Inflammatory macrophage treated with lipopolysaccharide for 1 hour (primary cell): ENCODE results near the gene MRAS.
"Not testable (repeated sequence)": the region's sequence is repeated elsewhere in the genome, so short reads cannot be mapped to it uniquely, and the experiment has no call there.

Experiments used
- DNase-seq, 2 donors: peaks; one replicate each; pipeline ENCODE4 v3.0.0-alpha.2; 2020 to 2022

MRAS gene

DNA sequence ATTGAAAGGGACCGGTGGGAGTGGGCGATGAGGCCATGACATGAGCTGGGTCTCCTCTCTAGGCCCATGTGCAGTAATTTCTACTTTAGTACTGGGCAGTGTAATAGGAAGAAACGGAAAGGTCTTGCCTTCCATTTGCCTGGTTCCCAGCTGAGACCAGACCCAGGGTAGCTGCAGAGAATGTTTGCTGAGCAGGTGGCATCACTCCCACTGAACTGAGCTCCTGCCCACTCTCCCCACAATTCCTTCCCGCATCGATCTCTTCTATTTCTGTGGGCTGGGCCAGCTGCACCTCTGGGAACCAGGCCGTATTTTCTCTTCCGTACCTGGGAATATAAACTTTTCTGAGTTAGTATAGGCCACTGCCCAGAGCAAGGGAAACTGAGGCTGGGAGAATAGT lies 101.8 kb downstream of the MRAS start:
- no peak for DNase-seq

DNA sequence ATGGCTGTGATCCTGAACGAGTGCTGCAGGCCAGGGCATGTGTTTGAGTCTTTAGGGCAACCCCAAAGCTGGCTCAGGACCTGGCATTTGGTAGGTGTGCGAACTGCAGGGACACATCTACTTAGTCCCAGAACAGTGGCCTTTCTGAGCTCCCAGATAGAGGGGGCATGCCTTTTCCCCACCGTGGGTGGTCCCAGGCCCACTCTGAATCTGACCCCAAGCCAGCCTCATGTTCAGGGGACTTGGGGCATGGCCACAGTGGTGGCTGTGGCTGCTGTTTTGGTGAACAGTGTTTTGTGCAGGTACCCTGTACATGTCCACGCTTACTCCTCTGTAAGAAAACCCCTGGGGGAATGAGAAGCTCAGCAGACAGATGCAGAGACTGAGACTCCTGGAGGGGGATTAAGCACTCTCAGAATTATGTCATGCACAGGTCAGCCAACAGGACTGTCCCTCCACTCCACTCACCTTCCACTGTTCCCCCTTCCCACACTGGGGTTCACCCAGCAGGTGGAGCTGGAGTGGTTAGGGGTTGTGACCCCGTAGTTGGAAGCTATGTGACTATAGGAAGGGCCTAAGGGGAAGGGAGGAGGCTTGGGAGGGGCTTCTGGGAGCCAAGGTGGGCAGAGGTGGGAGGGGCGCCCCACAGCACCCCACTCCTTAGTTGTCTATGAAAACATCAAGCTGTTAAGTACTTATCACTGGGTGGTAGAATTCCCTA lies 102.5 kb downstream of the MRAS start:
- DNase-seq, result no peak

DNA sequence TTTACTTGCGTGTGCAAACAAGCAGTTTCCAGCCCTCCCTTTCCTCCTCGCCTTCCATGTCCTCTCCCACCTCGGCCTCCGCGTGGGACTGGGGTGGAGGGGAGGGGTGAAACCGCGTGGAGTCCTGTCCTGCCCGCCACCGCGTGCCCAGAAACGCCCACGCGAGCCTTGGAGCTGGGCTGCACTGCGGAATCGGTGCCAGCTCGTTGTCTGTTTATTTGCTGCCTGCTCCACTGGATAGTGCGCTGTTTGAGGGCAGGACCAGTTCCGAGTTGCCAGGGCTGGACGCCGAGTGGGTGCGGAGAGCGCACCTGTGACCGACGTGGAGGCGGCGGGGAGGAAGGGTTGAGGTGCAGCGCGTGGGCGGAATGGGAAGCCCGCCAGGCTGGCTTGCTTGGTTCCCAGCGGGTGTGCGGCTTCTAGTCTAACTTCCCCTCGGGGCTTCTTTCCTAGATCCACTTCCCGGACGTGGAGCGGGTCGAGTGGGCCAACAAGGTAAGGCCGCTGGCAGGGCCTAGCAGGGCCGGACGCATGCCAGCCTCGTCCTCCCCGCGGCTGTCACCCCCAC lies 103.3 kb downstream of the MRAS start:
- no peak for DNase-seq

DNA sequence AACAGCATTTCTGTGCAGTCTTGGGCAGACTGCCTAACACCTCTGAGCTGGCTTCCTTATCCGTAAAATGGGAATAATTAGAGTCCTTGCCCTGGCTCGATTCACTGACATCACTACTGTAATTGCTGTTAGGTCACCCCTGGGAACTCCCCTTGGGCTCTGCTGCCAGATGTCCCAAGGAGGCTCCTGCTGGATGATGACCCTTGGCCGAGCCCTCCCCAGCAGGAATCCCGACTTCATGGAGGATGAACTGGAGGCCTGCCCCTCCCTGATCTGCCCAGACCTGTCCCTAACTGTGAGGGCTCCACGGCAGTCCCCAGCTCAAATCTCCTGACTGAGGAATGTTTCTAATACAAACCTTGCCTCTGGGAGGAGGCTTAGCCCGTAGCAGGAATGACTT lies 104.1 kb downstream of the MRAS start:
- no peak for DNase-seq

DNA sequence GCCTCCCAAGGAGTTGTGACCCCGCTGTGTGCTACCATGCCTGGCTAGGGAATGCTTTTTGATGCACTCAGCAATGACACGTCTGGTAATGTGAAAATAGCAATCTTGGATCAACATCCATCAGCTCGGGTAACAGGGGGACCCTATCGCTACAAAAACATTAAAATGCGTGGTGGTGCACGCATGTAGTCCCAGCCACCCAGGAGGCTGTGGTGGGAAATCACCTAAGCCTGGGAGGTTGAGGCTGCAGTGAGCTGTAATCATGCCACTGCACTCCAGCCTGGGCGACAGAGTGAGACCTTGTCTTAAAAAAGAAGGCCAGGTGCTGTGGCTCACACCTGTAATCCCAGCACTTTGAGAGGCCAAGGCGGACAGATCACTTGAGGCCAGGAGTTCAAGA lies 105.6 kb downstream of the MRAS start:
- not testable (repeated sequence) for DNase-seq
